Ectodermal cell (in vitro differentiated cells): ENCODE data around the gene ELFN2. TPM values are rescaled to one million over a fixed set of nuclear protein-coding genes. Genes with fewer than 3 reads are reported as not detected.
"Not testable (repeated sequence)": the region's sequence is repeated elsewhere in the genome, so short reads cannot be mapped to it uniquely, and the experiment has no call there.

ENCODE experiments used
- H3K27ac ChIP-seq: 2 replicates; pipeline ENCODE4 v1.7.0; 2013; ENCODE audit warnings: mild to moderate bottlenecking, low read depth, low read length; ENCODE audit not compliant: insufficient read depth, poor library complexity, severe bottlenecking
- H3K27me3 ChIP-seq: 2 replicates; pipeline ENCODE4 v1.7.0; 2013; ENCODE audit warnings: mild to moderate bottlenecking, low read length; ENCODE audit not compliant: insufficient read depth, control insufficient read depth, poor library complexity, severe bottlenecking
- H3K36me3 ChIP-seq: one replicate; pipeline ENCODE4 v1.7.0; 2013; ENCODE audit warnings: low read length; ENCODE audit not compliant: control insufficient read depth, insufficient read depth
- H3K4me1 ChIP-seq: one replicate; pipeline ENCODE4 v1.7.0; 2013; ENCODE audit warnings: low read length; ENCODE audit not compliant: control insufficient read depth, insufficient read depth
- H3K4me3 ChIP-seq: 2 replicates; pipeline ENCODE4 v1.7.0; 2013; ENCODE audit warnings: low read depth, low read length, control low read depth; ENCODE audit not compliant: insufficient read depth
- H3K9me3 ChIP-seq: 2 replicates; pipeline ENCODE4 v1.7.0; 2013; ENCODE audit warnings: mild to moderate bottlenecking, low read length, moderate library complexity; ENCODE audit not compliant: control insufficient read depth
- WGBS, 2 experiments: methylation state at CpG; one replicate each; pipeline ENCODE4 v1.1.7; 2013; ENCODE audit warnings: missing lambda C conversion rate in 2 of 2; 5-methylcytosine and 5-hydroxymethylcytosine counted together
- polyA plus RNA-seq, 4 experiments: library from polyadenylated mRNA; stranded (reverse); fragments of 50-300 nt; gene quantifications; one replicate each; pipeline ENCODE4 v1.2.3, GENCODE V29; 2013

Gene ELFN2
- 1.5 TPM for polyA plus RNA-seq (2013, experiment 1 of 4)
- 0.92 TPM for polyA plus RNA-seq (2013, experiment 2 of 4)
- polyA plus RNA-seq (2013, experiment 3 of 4) = 1.3 TPM
- 1.9 TPM for polyA plus RNA-seq (2013, experiment 4 of 4)

DNA sequence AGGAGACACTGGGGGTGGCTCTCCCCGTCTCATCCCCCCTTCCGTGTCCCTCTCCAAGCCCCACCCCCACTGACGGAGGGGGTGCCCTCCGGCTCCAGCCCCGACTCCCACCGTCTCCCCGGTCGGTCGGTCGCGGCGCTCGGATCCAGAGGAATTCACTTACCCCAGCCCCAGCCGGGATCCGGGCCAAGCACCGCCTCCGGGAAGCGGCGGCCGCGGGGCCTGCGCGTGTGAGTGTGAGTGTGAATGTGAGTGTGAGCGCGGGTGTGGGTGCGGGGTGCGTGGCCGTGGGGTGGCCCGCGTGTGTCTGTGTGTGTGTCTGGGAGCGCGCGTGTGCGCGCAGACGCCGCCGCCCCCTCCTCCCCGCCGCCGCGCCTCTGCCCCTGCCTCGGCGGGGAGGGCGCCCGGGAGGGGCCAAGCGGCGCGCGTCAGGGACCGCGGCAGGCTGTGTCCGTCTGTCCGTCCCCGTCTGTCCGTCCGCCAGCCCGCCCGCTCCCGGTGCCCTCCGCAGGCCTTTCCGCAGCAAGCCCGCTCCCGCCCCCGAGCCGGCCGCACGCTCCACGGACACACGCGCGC, at the start of gene ELFN2:
TSS of gene ELFN2 (minus strand) at position 345 of the 576 bp plus-strand sequence. CDS start 51,945 bp downstream, outside the sequence.
- Histone ChIP-seq H3K36me3 (no peaks in the 10 kb centered on the region), H3K4me1 (peaks cover 13% of the 10 kb centered on the region), H3K4me3 (peak within 1 kb of the TSS; percentile 38), H3K27ac (no peak within 1 kb of the TSS), H3K9me3 (no peaks in the 10 kb centered on the region), H3K27me3 (peaks cover 55% of the 10 kb centered on the region)
- 1% methylated on average over 72 of the region's 72 CpGs for WGBS, 2 experiments

- no peaks in the 10 kb centered on the region for H3K4me1 ChIP-seq
- no peaks in the 10 kb centered on the region for H3K9me3 ChIP-seq
- no peak overlapping the region for H3K4me3 ChIP-seq
- H3K36me3 ChIP-seq = no peaks in the 10 kb centered on the region
- WGBS, 2 experiments = 81 to 83% methylated on average over 14 of the region's 14 CpGs
- no peaks in the 10 kb centered on the region for H3K27me3 ChIP-seq
- no peak overlapping the region for H3K27ac ChIP-seq
Measured at GRCh38 chr22:37476389-37477329, 49.4 kb upstream of the ELFN2 start.

DNA sequence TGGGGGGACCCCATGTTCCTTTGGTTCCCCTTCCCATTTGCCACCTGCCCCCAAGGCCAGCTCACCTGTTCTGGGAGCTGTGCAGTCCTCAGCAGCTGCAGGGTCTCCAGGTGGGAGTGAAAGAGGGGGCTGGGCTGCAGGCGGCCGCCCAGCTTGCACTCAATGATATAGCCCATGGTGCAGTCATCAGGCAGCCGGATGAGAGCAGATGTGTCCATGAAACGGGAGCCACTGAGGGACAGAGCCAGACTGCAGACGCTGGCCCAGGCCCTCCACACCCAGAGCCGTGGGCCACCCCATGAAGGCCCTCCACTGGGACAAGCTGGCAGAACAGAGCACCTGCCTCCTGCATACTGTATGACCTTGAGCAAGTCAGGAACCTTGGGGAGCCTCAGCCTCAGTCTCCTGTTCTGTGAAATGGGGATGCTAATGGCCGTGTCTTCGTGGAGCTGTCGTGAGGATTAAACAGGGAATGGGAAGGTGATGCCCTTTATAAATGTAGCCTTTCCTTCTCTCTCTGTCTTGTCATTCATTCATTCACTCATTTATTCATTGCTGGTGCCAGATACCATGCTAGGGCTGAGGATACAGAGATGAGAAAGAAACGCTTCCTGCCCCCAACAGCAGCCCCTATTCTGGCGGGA, 47.3 kb upstream of the ELFN2 start:
- Histone ChIP-seq H3K4me1 (no peaks in the 10 kb centered on the region), H3K27me3 (no peaks in the 10 kb centered on the region), H3K27ac (no peak overlapping the region), H3K4me3 (no peak overlapping the region), H3K36me3 (no peaks in the 10 kb centered on the region), H3K9me3 (no peaks in the 10 kb centered on the region)
- WGBS, 2 experiments = 91 to 93% methylated on average over 11 of the region's 11 CpGs

DNA sequence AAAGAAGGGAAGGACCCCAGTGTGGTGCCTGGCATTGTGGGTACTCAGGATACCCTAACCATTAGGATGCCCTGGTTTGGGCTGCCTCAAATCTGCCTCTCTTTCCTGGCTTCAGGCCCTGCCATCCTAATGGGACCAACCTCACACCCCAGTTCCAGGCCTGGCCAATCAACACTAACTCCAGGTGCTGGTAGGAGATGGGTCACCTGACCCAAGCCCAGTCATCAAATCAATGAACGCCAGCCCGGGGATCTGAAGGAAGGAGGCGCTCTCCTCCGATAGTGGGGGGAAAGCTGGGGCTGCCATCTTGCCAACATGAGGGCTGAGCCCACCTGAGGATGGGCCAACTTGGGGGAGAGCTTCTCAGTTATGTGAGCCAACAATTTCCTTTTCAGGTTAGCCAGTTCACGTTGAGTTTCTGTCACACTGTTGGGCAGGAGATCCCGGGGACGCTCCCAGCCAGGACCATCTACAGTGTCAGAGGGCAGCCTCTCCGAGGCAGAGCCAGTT, 46.2 kb upstream of the ELFN2 start:
- Histone ChIP-seq H3K27me3 (no peaks in the 10 kb centered on the region), H3K4me3 (no peak overlapping the region), H3K36me3 (no peaks in the 10 kb centered on the region), H3K9me3 (no peaks in the 10 kb centered on the region), H3K27ac (no peak overlapping the region), H3K4me1 (no peaks in the 10 kb centered on the region)
- whole genome bisulfite sequencing, 2 experiments = 92 to 94% methylated on average over 8 of the region's 8 CpGs

DNA sequence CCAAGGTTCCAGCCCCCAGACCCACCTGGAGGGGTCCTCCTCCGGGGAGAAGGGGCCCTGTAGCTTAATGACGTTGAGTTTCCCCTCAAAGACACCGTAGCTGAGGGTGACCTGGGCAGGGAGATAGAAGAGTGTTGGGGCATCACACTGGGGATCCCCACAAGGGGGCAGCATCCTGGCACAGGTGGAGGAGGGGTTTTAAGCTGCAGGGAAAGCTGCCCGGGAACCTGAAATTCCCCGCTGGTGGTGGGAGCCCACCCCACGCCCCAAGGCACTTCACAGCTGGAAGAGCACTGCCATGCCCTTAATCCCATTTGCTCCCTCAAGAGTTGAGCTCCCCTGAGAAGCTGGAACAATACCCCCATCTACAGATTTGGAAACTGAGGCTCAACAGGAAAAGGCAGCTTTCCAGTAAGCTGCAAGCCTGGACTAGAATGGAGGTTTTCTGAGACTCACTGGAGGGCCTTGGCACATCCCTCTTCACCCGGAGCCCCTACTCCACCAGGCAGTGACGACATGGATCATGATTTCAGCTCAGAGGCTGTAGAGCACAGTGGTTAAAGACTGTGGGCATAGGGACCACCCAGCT, 45.2 kb upstream of the ELFN2 start:
- Histone ChIP-seq H3K4me3 (no peak overlapping the region), H3K27ac (no peak overlapping the region), H3K27me3 (no peaks in the 10 kb centered on the region), H3K9me3 (no peaks in the 10 kb centered on the region), H3K4me1 (peaks cover 3% of the 10 kb centered on the region), H3K36me3 (no peaks in the 10 kb centered on the region)
- WGBS, 2 experiments = 29 to 33% methylated on average over 8 of the region's 8 CpGs

DNA sequence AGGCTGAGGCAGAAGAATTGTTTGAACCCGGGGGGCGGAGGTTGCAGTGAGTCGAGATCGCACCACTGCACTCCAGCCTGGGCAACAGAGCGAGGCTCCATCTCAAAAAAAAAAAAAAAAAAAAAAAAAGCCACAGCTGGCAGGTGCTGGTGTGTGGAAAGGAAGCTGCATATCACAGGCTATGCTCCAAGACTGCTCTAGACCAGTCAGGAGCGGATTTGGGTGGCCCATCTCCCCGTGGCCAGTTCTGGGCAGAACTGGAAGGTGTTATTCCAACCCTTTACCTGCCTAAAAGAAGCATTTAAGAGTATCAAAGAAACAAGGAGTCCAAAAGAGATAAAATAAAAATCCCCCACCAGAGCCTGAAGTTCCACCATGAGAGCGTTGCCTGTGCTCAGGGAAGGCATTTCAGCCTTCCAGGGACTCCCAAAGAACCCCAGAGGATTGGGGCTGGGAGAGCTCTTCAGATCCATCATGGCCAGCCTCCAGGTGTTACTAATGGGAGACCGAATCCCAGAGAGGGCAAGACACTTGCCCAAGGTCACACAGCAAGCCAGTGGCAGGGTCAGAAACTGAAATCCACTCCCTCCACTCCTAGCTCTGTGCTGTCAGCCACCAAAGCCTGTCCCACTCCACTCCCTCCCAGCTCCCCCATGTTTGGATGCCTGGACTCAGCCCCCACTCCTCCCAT, 44.6 kb upstream of the ELFN2 start:
- Histone ChIP-seq H3K36me3 (no peaks in the 10 kb centered on the region), H3K27me3 (no peaks in the 10 kb centered on the region), H3K4me3 (no peak overlapping the region), H3K27ac (no peak overlapping the region), H3K9me3 (no peaks in the 10 kb centered on the region), H3K4me1 (peaks cover 8% of the 10 kb centered on the region)
- WGBS, 2 experiments = 93 to 94% methylated on average over 9 of the region's 9 CpGs

DNA sequence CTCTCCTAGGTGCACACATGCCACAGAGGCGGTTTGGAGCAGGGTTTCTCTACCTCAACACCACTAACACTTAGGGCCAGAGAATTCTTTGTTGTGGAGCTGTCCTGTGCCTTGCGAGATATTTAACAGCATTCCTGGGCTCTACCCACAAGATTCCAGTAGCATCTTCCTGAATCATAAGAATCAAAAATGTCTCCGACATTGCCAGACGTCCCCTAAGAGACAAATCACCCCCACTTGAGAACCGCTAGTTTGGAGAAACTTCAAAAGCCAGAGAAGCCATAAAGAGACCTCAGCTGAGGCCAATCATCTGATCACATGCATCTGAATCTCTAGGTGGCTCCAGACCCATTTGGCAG, 42.8 kb upstream of the ELFN2 start:
- WGBS, 2 experiments = 85 to 93% methylated on average over 5 of the region's 5 CpGs

DNA sequence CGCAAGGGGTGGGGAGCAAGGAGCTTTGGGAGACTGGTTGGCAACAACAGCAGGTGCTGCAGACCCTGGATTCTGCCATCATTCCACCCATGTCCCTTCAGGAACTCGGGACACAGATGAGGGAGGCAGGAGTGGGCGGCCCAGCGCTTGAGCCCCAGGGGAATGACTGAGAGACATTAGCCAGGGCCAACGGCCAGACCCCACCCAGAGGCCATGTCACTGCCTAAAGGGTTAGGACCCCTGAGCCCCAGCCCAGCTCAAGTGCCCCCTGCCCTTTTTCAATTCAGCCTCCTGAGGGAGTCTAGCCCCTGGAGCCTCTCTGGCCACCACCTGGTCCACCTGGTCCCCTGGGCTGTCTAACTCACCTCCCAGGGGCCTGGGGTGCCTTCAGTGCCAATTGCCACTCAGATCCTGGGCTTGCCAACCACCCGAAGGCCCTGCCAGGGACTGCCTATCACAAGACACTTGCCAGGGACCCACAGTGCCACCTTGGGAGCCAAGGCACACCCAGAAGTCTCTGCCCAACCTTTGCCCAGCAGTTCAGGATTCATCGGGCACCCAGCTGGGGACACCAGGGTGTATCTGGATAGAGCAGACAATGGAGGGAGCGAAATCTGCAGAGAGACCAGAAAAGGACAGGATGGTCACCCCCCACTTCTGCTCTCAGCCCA, 42.3 kb upstream of the ELFN2 start:
- no peak overlapping the region for H3K4me3 ChIP-seq
- H3K36me3 ChIP-seq = no peaks in the 10 kb centered on the region
- 88 to 94% methylated on average over 8 of the region's 8 CpGs for WGBS, 2 experiments
- H3K4me1 ChIP-seq = peaks cover 8% of the 10 kb centered on the region
- no peaks in the 10 kb centered on the region for H3K9me3 ChIP-seq
- H3K27ac ChIP-seq = no peak overlapping the region
- no peaks in the 10 kb centered on the region for H3K27me3 ChIP-seq

More for the DNA sequence above, 42.8 kb upstream of the ELFN2 start:
- Histone ChIP-seq H3K27me3 (no peaks in the 10 kb centered on the region), H3K27ac (no peak overlapping the region), H3K36me3 (no peaks in the 10 kb centered on the region), H3K9me3 (no peaks in the 10 kb centered on the region), H3K4me3 (no peak overlapping the region), H3K4me1 (peaks cover 8% of the 10 kb centered on the region)

- H3K27me3 ChIP-seq, H3K36me3 ChIP-seq, H3K9me3 ChIP-seq, H3K27ac ChIP-seq, H3K4me3 ChIP-seq, H3K4me1 ChIP-seq: not testable (repeated sequence)
- WGBS, 2 experiments = 91 to 94% methylated on average over 14 of the region's 14 CpGs
Measured at GRCh38 chr22:37468201-37468695, 41.0 kb upstream of the ELFN2 start.
